K562 (cell line): ENCODE results near the gene UBN1. TPM values are rescaled to one million over a fixed set of nuclear protein-coding genes. Genes with fewer than 3 reads are reported as not detected.

ENCODE experiments used
- ARID1B ChIP-seq: fragments of 450-650 bp; IDR thresholded peaks from 2 replicates; pipeline ENCODE4 v1.6.1; 2016; ENCODE audit warnings: antibody characterized with exemption, mild to moderate bottlenecking, inconsistent platforms
- CEBPG ChIP-seq, 3 experiments: fragments of 200-800 bp in 1 of 3; sonication (Bioruptor generic) in 1 of 3; sonication (generic) in 1 of 3; formaldehyde crosslinking in 1 of 3; IDR thresholded peaks in 2 of 3; conservative IDR thresholded peaks in 1 of 3; 2 replicates each; pipeline versions ENCODE4 v1.6.1 to v1.8.0; 2016 to 2022; ENCODE audit warnings: missing compliant biosample characterization in 2 of 3, missing genetic modification characterization in 2 of 3, mild to moderate bottlenecking in 1 of 3, missing genetic modification reagents in 1 of 3
- CREB1 ChIP-seq, 2 experiments: sonication (generic) in 1 of 2; formaldehyde crosslinking in 1 of 2; IDR thresholded peaks; 2 replicates each; pipeline versions ENCODE4 v1.6.1 to v1.8.0; 2012 to 2022; ENCODE audit warnings: inconsistent platforms in 1 of 2, mild to moderate bottlenecking in 1 of 2, missing genetic modification reagents in 1 of 2, moderate library complexity in 1 of 2
- CREBBP ChIP-seq: IDR thresholded peaks from one replicate; pipeline ENCODE4 v1.6.1; 2012; ENCODE audit warnings: low read depth, mild to moderate bottlenecking, control low read depth, inconsistent platforms, low read length
- ELF2 ChIP-seq: fragments of 250-450 bp; sonication (Bioruptor Pico); IDR thresholded peaks from 2 replicates; pipeline ENCODE4 v1.5.0; 2021; ENCODE audit warnings: mild to moderate bottlenecking
- ESRRA ChIP-seq: fragments of 450-650 bp; IDR thresholded peaks from 2 replicates; pipeline ENCODE4 v1.6.1; 2014; ENCODE audit warnings: low read depth, mild to moderate bottlenecking, moderate library complexity, borderline replicate concordance
- JUNB ChIP-seq: fragments of 450-650 bp; formaldehyde crosslinking; conservative IDR thresholded peaks from 2 replicates; pipeline ENCODE4 v1.4.0; 2020; ENCODE audit warnings: mild to moderate bottlenecking
- MNT ChIP-seq, 2 experiments: fragments of 450-650 bp; conservative IDR thresholded peaks; 2 replicates each; pipeline ENCODE4 v1.6.1; 2017; ENCODE audit warnings: mild to moderate bottlenecking in 2 of 2, moderate library complexity in 2 of 2
- MYNN ChIP-seq, 2 experiments: sonication (generic); formaldehyde crosslinking in 1 of 2; IDR thresholded peaks; 2 replicates each; pipeline versions ENCODE4 v1.5.0 to v1.6.1; 2016 to 2020; ENCODE audit warnings: antibody characterized with exemption in 1 of 2, missing genetic modification reagents in 1 of 2
- NFXL1 ChIP-seq: fragments of 450-650 bp; formaldehyde crosslinking; IDR thresholded peaks from 2 replicates; pipeline ENCODE4 v1.4.0; 2021; ENCODE audit warnings: mild to moderate bottlenecking
- RCOR1 ChIP-seq, 2 experiments: IDR thresholded peaks; 2 replicates each; pipeline ENCODE4 v1.6.1; 2012; ENCODE audit warnings: low read depth in 2 of 2, low read length in 2 of 2, borderline replicate concordance in 1 of 2, improper control_type of control experiment in 1 of 2
- RFX5 ChIP-seq: IDR thresholded peaks from 2 replicates; pipeline ENCODE4 v1.6.1; 2011; ENCODE audit warnings: low read depth, mild to moderate bottlenecking, improper control_type of control experiment, low read length
- SAP30 ChIP-seq: fragments of 200-600 bp; sonication (generic); IDR thresholded peaks from 2 replicates; pipeline ENCODE4 v1.6.1; 2012; ENCODE audit warnings: borderline replicate concordance, low read depth, mild to moderate bottlenecking, moderate library complexity, low read length, control low read depth, inconsistent platforms; ENCODE audit not compliant: insufficient read depth, poor library complexity, severe bottlenecking
- SIN3B ChIP-seq: fragments of 450-650 bp; IDR thresholded peaks from 2 replicates; pipeline ENCODE4 v1.6.1; 2017; ENCODE audit warnings: low read depth, mild to moderate bottlenecking, moderate library complexity
- SMC3 ChIP-seq: conservative IDR thresholded peaks from 2 replicates; pipeline ENCODE4 v1.6.1; 2011; ENCODE audit warnings: low read depth, low read length, improper control_type of control experiment; ENCODE audit not compliant: insufficient read depth
- SRSF1 ChIP-seq: fragments of 200-400 bp; formaldehyde crosslinking; IDR thresholded peaks from 2 replicates; pipeline ENCODE4 v1.6.1; 2017; ENCODE audit warnings: mild to moderate bottlenecking, low read depth, low read length, moderate library complexity
- STAT5B ChIP-seq: fragments of 250-450 bp; sonication (Bioruptor Pico); IDR thresholded peaks from 2 replicates; pipeline ENCODE4 v1.8.0; 2021; ENCODE audit warnings: mild to moderate bottlenecking, inconsistent platforms
- U2AF2 ChIP-seq: fragments of 200-400 bp; formaldehyde crosslinking; optimal IDR thresholded peaks from 2 replicates; pipeline ENCODE3; 2017; ENCODE audit warnings: low read depth, mild to moderate bottlenecking, low read length
- XRCC3 ChIP-seq: fragments of 450-650 bp; IDR thresholded peaks from 2 replicates; pipeline ENCODE4 v1.6.1; 2017; ENCODE audit warnings: mild to moderate bottlenecking, moderate library complexity
- ZNF316 ChIP-seq: fragments of 450-650 bp; IDR thresholded peaks from 2 replicates; pipeline ENCODE4 v1.6.1; 2016
- ZNF347 ChIP-seq: fragments of 450-650 bp; formaldehyde crosslinking; IDR thresholded peaks from 2 replicates; pipeline ENCODE4 v1.4.0; 2020; ENCODE audit warnings: low read depth, mild to moderate bottlenecking, moderate library complexity
- ZNF511 ChIP-seq: sonication (generic); formaldehyde crosslinking; IDR thresholded peaks from 2 replicates; pipeline ENCODE4 v1.8.0; 2022; ENCODE audit warnings: mild to moderate bottlenecking, missing genetic modification reagents
- ZNF699 ChIP-seq: fragments of 250-450 bp; sonication (Bioruptor Pico); IDR thresholded peaks from 2 replicates; pipeline ENCODE4 v1.8.0; 2021; ENCODE audit warnings: mild to moderate bottlenecking, moderate library complexity; ENCODE audit not compliant: insufficient replicate concordance
- polyA plus RNA-seq, 8 experiments: library from polyadenylated mRNA; depleted of rRNA in 4 of 8; stranded (reverse) in 5 of 8; unstranded in 3 of 8; fragments of >200 nt; fragmentation: Nextera tagmentation in 2 of 8; fragmentation: Illumina TruSeq in 1 of 8; extraction: Ambion mirVana in 2 of 8; extraction: Trizol in 1 of 8; gene quantifications; 2 replicates each; pipeline versions ENCODE4 v1.2.1 to v1.2.3, GENCODE V29; 2011 to 2014; ENCODE audit warnings: inconsistent platforms in 1 of 8, missing spikeins in 1 of 8
- total RNA-seq, 7 experiments: library from RNA; depleted of rRNA in 6 of 7; stranded (reverse); fragments of >200 nt in 6 of 7; fragmentation: Illumina TruSeq in 2 of 7; extraction: Trizol in 2 of 7; gene quantifications; 2 replicates each; pipeline versions ENCODE4 v1.2.1 to v1.2.3, GENCODE V29; 2011 to 2021; ENCODE audit warnings: low replicate concordance in 1 of 7
- TF ChIP-seq, protein P1 (sequence below): fragments of 450-650 bp; formaldehyde crosslinking; IDR thresholded peaks from 2 replicates; pipeline ENCODE4 v1.4.0; 2020; ENCODE audit warnings: mild to moderate bottlenecking

The UBN1 gene
- total and polyA plus RNA-seq, 9 of the 15 experiments (the other 6 are each of a cell fraction or from before 2014, with no cell fraction given) = 1.5 to 45.7 (median 20.6) TPM

DNA sequence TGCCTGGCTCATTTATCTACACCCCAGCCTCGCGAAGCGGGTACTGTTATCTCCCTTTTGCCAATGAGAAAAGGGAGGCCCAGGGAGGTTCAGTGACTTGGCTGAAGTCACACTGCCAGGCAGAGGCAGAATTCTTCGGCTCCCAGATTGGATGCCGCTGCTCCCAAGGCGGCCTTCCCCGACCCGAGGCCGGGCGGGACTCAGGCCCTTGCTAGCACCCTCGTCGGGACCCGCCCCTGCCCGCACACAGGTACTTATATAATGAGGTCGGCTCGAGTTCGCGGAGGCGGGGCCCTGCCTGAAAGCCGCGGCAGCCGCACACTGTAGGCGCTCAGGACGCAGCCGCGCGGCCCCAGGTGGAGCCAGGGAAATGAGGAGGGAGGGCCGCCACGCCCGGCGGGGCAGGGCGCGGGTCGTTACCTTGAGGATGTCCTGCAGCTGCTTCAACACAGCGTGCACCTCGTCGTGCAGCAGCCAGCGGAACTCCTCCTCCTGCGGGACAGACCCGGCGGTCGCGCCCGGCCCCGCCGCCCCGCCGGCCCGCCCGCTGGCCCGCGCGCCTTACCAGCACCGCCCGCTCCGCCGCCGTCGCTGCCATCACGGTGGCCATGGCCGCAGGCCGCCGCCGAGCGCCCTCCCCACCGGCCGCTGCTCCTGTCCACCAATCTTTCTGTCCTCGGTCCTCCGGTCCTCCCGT, 45.2 kb upstream of the UBN1 start, which contains the start of gene ROGDI (continued):
- TF ChIP-seq, protein P1, sequence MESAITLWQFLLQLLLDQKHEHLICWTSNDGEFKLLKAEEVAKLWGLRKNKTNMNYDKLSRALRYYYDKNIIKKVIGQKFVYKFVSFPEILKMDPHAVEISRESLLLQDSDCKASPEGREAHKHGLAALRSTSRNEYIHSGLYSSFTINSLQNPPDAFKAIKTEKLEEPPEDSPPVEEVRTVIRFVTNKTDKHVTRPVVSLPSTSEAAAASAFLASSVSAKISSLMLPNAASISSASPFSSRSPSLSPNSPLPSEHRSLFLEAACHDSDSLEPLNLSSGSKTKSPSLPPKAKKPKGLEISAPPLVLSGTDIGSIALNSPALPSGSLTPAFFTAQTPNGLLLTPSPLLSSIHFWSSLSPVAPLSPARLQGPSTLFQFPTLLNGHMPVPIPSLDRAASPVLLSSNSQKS (CRISPR knock-in tag) = no peak
- peak in 1 of 2 experiments; percentile 49; a peak in 2 of 4 replicates for TF ChIP-seq MNT (conservative IDR thresholded peaks at IDR 0.05)
- TF ChIP-seq ESRRA = no peak
- TF ChIP-seq RCOR1 (IDR thresholded peaks at IDR 0.05; ENCODE audit: borderline replicate concordance in 1 of 2, low read depth in 2 of 2, low read length in 2 of 2) = peak in 1 of 2 experiments; percentile 2; a peak in 1 of 4 replicates
- TF ChIP-seq SMC3 = no peak
- no peak for TF ChIP-seq STAT5B (CRISPR knock-in tag)
- no peak for TF ChIP-seq U2AF2
- 0 out of 2 replicates have a peak, but pooled peaks have one; percentile 9 for TF ChIP-seq ZNF511 (CRISPR knock-in tag)
- TF ChIP-seq MYNN (IDR thresholded peaks at IDR 0.05) = peak; percentile 19; the same call in 1 of the 2 replicates
- no peak for TF ChIP-seq MYNN (CRISPR knock-in tag; IDR thresholded peaks at IDR 0.05)
- no peak for TF ChIP-seq ZNF347
- no peak for TF ChIP-seq NFXL1 (CRISPR knock-in tag)
- no peak for TF ChIP-seq ZNF316
- TF ChIP-seq CREB1 (IDR thresholded peaks at IDR 0.05) = no peak
- TF ChIP-seq CREB1 (CRISPR knock-in tag; IDR thresholded peaks at IDR 0.05) = 0 out of 2 replicates have a peak, but pooled peaks have one; percentile 35
- TF ChIP-seq ARID1B = no peak
- TF ChIP-seq ELF2 (CRISPR knock-in tag) = no peak
- no peak for TF ChIP-seq JUNB (CRISPR knock-in tag)
- TF ChIP-seq CREBBP = no peak
- TF ChIP-seq CEBPG (CRISPR knock-in tag; IDR thresholded peaks at IDR 0.05) = no peak
- TF ChIP-seq CEBPG (tag; conservative IDR thresholded peaks at IDR 0.05 in 1 of 2, IDR thresholded peaks at IDR 0.05 in 1 of 2) = no peak
- no peak for TF ChIP-seq SRSF1
- no peak for TF ChIP-seq ZNF699
- 0 out of 2 replicates have a peak, but pooled peaks have one; percentile 15 for TF ChIP-seq RFX5
- peak; percentile 86 for TF ChIP-seq SAP30
- no peak for TF ChIP-seq XRCC3
- TF ChIP-seq SIN3B = peak; percentile 40; the same call in 1 of the 2 replicates
